ENCODE data around the gene MYMX. TPM values are rescaled to one million over a fixed set of nuclear protein-coding genes. Genes with fewer than 3 reads are reported as not detected.

Gene MYMX
- polyA plus RNA-seq, 1 experiment, result not detected

DNA sequence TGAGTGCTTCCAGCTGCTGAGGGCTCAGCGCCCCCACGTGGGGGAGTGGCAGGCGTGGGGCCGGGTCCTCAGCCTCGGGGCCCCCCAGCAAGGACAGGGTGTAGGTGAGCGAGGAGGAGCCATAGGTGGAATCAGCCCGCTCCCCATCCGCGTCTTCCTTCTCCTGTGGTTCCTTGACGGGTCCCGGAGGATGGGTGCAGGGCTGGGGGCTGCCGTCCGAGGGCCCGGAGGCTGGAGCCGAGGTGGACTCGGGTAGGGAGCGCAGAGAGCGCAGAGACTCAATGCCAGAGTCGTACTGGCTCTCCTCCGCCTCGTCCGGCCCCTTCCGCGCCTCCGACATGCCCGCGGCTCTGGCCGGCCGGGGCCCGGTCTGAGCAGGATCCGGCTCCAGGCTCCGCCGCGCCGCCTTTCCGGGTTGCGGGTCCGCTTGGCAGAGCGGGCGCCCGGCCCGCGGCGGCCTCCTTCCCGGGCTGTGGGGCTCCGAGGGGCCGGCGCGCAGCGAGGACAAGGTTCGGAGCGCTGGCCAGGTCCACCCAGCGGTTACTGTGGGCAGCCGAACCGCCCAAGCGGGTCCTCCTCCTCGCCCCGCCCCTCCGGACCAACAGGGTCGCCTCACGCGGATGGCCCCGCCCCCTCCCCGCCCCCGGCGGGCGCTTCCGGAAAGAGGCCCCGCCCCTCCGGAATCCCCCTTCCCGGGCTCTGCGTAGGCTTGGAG is 48.4 kb downstream of the MYMX start, which contains the start of gene NFKBIE:
Gene NFKBIE, minus strand, starts transcription at position 545 of the 715 bp plus-strand sequence. Its CDS starts 205 bp downstream, at position 340.
- Histone ChIP-seq H3K4me3 (ENCODE audit: low read depth, low read length) (peak within 1 kb of the TSS; percentile 74), H3K36me3 (ENCODE audit: control insufficient read depth, insufficient read depth, low read length) (peaks cover 2% of the 10 kb centered on the region), H3K27me3 (ENCODE audit: control insufficient read depth, insufficient read depth, low read length) (peaks cover 19% of the 10 kb centered on the region)
- ChIA-PET CTCF (interaction anchor here (0.9 to 8.7 kb wide), 3 partner anchors 28 to 92 kb away, joined by 3 to 138 read pairs (median 7); no protein-coding TSS in a partner anchor), POLR2A (no interaction called here)
- TF ChIP-seq CTCF (IDR thresholded peaks at IDR 0.05; ENCODE audit: insufficient read depth, low read depth, low read length), result peak; percentile 50
- peak; percentile 60 for DNase-seq (ENCODE audit: low read depth)

GRCh38 chr6:44265722-44266233 is 49.1 kb downstream of the MYMX start:
- no peak for DNase-seq (ENCODE audit: low read depth)
- Histone ChIP-seq H3K36me3 (ENCODE audit: control insufficient read depth, insufficient read depth, low read length) (peaks cover 2% of the 10 kb centered on the region), H3K27me3 (ENCODE audit: control insufficient read depth, insufficient read depth, low read length) (peaks cover 19% of the 10 kb centered on the region), H3K4me3 (ENCODE audit: low read depth, low read length) (no peak overlapping the region; the same call in 1 of the 2 replicates)
- no peak for TF ChIP-seq CTCF (IDR thresholded peaks at IDR 0.05; ENCODE audit: insufficient read depth, low read depth, low read length)
- CTCF ChIA-PET, result interaction anchor here (8.7 kb wide), 1 partner anchor 70 kb away, joined by 138 read pairs; no protein-coding TSS in a partner anchor
- POLR2A ChIA-PET, result no interaction called here

DNA sequence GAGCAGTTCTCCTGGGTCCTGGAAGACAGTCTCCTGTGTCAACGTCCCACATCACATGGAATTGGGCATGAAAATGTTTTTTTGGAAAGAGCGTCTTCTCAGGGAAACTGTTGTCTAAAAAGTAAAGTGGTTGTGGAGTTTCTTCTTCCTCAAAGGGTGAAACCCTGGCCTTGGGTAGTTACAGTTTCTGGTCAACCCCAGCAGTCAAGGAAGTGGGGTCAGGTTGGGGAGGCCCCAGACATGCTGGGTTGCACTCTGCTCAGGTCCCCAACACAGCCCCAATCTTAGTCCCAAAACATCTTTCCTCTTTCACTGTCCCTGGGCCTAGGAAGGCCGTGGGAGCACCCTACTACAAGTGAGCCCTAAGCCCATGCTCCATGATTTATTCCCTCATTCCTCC is 49.6 kb downstream of the MYMX start:
- ChIA-PET CTCF (interaction anchor here (0.6 to 8.7 kb wide), 9 partner anchors 9 to 78 kb away, joined by 3 to 138 read pairs (median 11); partner anchors contain the start of gene SLC35B2), POLR2A (no interaction called here)
- Histone ChIP-seq H3K4me3 (ENCODE audit: low read depth, low read length) (no peak overlapping the region), H3K36me3 (ENCODE audit: control insufficient read depth, insufficient read depth, low read length) (peaks cover 2% of the 10 kb centered on the region), H3K27me3 (ENCODE audit: control insufficient read depth, insufficient read depth, low read length) (peaks cover 23% of the 10 kb centered on the region)
- no peak for DNase-seq (ENCODE audit: low read depth)
- TF ChIP-seq CTCF (IDR thresholded peaks at IDR 0.05; ENCODE audit: insufficient read depth, low read depth, low read length), result no peak

- Histone ChIP-seq H3K4me3 (ENCODE audit: low read depth, low read length) (no peak overlapping the region), H3K27me3 (ENCODE audit: control insufficient read depth, insufficient read depth, low read length) (peaks cover 31% of the 10 kb centered on the region), H3K36me3 (ENCODE audit: control insufficient read depth, insufficient read depth, low read length) (no peaks in the 10 kb centered on the region)
- TF ChIP-seq CTCF (IDR thresholded peaks at IDR 0.05; ENCODE audit: insufficient read depth, low read depth, low read length), result no peak
- no peak for DNase-seq (ENCODE audit: low read depth)
- ChIA-PET CTCF (interaction anchor here (0.6 to 8.7 kb wide), 17 partner anchors 10 to 1568 kb away, joined by 3 to 138 read pairs (median 6); partner anchors contain the start of gene SLC35B2), POLR2A (no interaction called here)
These were observed 50.5 kb downstream of the MYMX start for GRCh38 chr6:44267252-44267651.

Small RNAs within 50 kb of the gene (small RNA-seq; reads per million reads assigned to genes)
- not detected for gene RN7SL811P (ENCODE audit: insufficient read length, low read depth, low replicate concordance)

Other genes with a start within 250 kb of the MYMX start
- 58.4 TPM in 2 replicates for gene MRPL14, start 89.5 kb upstream of the MYMX start, polyA plus RNA-seq (2011; rRNA removed)
- 34.1 and 56.5 TPM in 2 replicates for gene TMEM63B, start 89.4 kb upstream of the MYMX start, polyA plus RNA-seq (2011; rRNA removed)
- 0.04 TPM in 1 of 2 replicates, not detected in the other for gene CAPN11, start 58.1 kb upstream of the MYMX start, polyA plus RNA-seq (2011; rRNA removed)
- 25.7 and 34.1 TPM in 2 replicates for gene SLC29A1, start 6.7 kb downstream of the MYMX start, polyA plus RNA-seq (2011; rRNA removed)
- gene HSP90AB1, start 30.2 kb downstream of the MYMX start, polyA plus RNA-seq (2011; rRNA removed), result 578 and 615 TPM in 2 replicates
- gene SLC35B2, start 40.6 kb downstream of the MYMX start, polyA plus RNA-seq (2011; rRNA removed), result 104 and 145 TPM in 2 replicates
- gene NFKBIE, start 48.6 kb downstream of the MYMX start, polyA plus RNA-seq (2011; rRNA removed), result 6.2 and 8.0 TPM in 2 replicates
- gene TMEM151B, start 53.5 kb downstream of the MYMX start, polyA plus RNA-seq (2011; rRNA removed), result not detected in 2 replicates
- gene AARS2, start 96.4 kb downstream of the MYMX start, polyA plus RNA-seq (2011; rRNA removed), result 4.5 and 7.3 TPM in 2 replicates
- gene SPATS1, start 125.7 kb downstream of the MYMX start, polyA plus RNA-seq (2011; rRNA removed), result not detected in 2 replicates
- 7.6 and 13.4 TPM in 2 replicates for gene CDC5L, start 170.8 kb downstream of the MYMX start, polyA plus RNA-seq (2011; rRNA removed)